ENCODE data around the gene BBOX1. TPM values are rescaled to one million over a fixed set of nuclear protein-coding genes. Genes with fewer than 3 reads are reported as not detected.
A peak's percentile ranks its signal among the peaks of the same experiment; 100 is the strongest.

The BBOX1 gene
- total RNA-seq, 1 donor from 2014 or later: not detected

DNA sequence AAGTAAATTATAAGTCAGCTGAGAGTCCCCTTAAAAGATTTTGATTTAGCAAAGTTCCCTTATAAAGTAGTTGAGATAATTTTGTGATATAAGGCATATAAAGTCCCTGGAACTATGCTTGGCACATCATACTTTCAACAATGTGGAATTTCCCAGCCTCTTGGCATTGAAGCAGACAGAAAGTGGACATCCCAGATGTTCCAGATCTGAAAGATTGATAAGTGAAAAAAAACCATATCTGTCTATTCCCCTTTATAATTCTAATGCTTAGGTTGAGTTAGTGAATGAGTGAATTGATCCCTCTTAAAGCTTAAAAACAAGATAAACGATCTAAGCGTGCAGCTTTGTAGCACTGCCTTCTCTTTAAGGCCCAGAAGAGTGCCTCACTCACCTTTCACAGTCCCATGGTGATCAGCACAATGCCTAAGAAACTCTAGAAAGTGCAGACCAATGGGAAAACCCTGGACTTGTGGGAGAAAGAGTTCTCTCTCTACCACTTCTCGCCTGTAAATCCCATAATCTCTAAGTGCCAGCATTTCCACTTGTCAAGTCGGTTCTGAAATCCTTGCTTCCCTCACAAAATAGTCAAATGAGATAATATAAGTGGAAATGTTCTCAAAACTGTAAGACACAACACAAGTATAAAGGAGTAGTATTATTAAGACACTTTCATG, 28.9 kb upstream of the BBOX1 start:
- H3K36me3 Mint-ChIP-seq: no peaks in the 10 kb centered on the region
- DNase-seq (ENCODE audit: low spot score in 2 of 2, unreplicated experiment in 2 of 2): no peak
- no peak overlapping the region for H3K4me3 Mint-ChIP-seq
- no peaks in the 10 kb centered on the region for H3K27me3 Mint-ChIP-seq (ENCODE audit: low read depth)
- H3K4me1 Mint-ChIP-seq: peaks cover 28% of the 10 kb centered on the region
- peak overlapping the region; percentile 49 for H3K27ac Mint-ChIP-seq
- TF ChIP-seq, protein P1, sequence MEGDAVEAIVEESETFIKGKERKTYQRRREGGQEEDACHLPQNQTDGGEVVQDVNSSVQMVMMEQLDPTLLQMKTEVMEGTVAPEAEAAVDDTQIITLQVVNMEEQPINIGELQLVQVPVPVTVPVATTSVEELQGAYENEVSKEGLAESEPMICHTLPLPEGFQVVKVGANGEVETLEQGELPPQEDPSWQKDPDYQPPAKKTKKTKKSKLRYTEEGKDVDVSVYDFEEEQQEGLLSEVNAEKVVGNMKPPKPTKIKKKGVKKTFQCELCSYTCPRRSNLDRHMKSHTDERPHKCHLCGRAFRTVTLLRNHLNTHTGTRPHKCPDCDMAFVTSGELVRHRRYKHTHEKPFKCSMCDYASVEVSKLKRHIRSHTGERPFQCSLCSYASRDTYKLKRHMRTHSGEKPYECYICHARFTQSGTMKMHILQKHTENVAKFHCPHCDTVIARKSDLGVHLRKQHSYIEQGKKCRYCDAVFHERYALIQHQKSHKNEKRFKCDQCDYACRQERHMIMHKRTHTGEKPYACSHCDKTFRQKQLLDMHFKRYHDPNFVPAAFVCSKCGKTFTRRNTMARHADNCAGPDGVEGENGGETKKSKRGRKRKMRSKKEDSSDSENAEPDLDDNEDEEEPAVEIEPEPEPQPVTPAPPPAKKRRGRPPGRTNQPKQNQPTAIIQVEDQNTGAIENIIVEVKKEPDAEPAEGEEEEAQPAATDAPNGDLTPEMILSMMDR (IDR thresholded peaks at IDR 0.05; ENCODE audit: unreplicated experiment): no peak
- peaks cover 3% of the 10 kb centered on the region for H3K9me3 Mint-ChIP-seq

DNA sequence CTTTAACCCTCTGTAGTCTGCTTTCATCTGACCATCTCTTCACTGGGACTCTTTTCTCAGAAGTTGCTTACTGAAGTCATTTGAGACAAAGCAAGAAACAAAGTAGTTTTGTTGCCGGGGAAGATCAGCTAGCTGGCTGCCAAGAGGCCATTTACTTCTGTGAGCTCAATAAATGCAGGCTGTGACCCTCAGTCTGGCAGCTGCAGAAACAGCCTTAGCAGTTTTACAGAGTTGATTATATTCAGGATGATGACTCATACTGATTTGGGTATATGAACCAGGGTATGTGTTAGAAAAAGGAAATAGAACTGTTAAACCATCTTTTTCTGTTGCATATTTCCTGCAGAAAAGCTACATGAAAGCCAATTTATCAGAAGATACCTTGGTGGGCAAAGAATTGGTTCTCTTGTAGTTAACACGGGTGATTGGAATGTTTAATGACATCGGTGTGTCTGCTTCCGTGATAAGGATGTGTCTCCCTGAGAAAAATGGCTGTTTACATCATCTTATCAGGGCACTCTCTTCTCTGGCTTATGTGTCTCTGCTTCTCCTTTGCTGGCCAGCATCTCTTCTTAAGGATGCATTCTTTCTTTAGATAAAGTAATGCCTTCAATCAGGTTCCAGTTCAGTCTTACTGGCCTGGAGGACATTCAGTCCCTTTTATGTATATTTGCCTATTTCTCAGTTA, 28.2 kb upstream of the BBOX1 start:
- H3K4me3 Mint-ChIP-seq: no peak overlapping the region
- DNase-seq (ENCODE audit: low spot score in 2 of 2, unreplicated experiment in 2 of 2): no peak
- no peaks in the 10 kb centered on the region for H3K36me3 Mint-ChIP-seq
- peaks cover 28% of the 10 kb centered on the region for H3K4me1 Mint-ChIP-seq
- TF ChIP-seq, protein P1 (IDR thresholded peaks at IDR 0.05; ENCODE audit: unreplicated experiment): no peak
- H3K27ac Mint-ChIP-seq: peak overlapping the region; percentile 49
- H3K27me3 Mint-ChIP-seq (ENCODE audit: low read depth): no peaks in the 10 kb centered on the region
- H3K9me3 Mint-ChIP-seq: peaks cover 7% of the 10 kb centered on the region

DNA sequence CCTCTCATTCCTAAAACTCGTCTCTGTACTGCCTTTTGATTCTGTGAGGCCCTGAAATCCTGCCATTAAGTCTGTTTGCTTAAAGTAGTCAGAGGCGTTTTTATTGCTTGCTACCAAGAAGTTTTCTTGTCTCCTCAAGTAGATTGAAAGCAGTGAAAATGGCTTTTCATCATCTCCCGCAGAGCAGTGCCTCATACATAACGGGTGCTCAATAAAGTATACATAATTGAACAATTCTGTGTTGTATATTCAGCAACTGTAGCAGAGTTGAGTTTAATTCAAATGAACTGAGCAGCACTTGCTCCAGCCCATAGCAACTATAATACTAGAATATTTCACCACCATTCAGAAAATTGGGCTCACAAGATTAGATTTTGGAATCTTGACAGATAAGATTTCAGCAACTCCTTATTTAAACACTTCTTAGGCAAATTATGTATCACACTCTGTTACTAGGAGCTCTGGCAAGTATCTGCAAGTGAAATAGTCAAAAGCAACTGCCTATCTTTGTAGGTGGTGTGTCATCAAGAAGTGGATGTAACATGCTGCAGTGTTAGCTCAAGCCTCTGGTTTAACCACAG, 26.7 kb upstream of the BBOX1 start:
- no peak for DNase-seq (ENCODE audit: low spot score in 2 of 2, unreplicated experiment in 2 of 2)
- Mint-ChIP-seq H3K36me3 (no peaks in the 10 kb centered on the region), H3K4me1 (peaks cover 30% of the 10 kb centered on the region), H3K27ac (peak overlapping the region; percentile 9), H3K27me3 (ENCODE audit: low read depth) (no peaks in the 10 kb centered on the region), H3K9me3 (peaks cover 7% of the 10 kb centered on the region), H3K4me3 (no peak overlapping the region)
- TF ChIP-seq, protein P1 (IDR thresholded peaks at IDR 0.05; ENCODE audit: unreplicated experiment): no peak

DNA sequence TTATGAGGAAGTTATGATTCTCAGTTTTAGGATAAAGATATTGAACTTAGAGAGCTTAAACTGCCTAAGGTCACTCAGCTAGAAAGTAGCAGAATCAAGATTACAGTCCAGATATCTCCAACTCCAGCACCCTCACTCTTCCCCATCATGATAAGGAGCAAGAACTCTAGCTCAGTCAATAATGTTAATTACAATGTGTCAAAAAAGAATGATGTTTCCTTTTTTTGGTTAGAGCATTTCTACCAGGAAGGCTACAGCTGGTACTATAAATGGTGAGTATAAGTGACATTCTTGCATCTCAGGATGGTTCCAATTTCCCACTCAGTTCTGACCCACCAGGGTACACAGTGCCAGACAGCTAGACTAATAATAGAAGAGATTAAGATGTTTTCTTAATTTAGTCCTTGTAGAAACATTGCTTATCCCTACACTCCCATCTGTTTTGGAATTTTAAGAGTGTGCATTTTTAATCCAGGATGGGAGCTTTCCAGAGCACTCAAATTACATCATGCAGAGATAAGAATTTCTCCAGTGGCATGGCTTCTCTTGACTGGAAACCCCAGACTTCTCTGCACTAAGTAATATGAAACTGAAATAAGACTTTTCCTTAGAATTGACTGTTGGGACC, 21.6 kb upstream of the BBOX1 start:
- peaks cover 7% of the 10 kb centered on the region for H3K9me3 Mint-ChIP-seq

DNA sequence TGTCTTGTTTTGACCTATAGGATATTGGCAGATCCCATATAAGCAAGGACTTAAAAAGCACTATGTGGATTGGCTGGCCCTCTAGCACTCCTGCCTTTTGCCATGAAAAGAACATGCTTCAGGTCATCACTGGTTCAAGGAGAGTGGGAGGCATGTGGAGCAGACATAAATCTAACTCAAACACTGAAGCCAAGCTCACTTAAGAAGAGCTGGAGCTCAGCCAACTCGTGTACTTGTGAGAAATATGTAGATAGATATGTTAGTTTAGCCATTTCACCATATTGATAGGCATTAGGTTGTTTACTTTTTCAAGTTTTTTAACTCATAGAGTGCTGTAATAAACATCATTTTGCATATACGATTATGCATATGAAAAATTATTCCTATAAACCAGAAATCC, 19.9 kb upstream of the BBOX1 start:
- Mint-ChIP-seq H3K4me3 (no peak overlapping the region), H3K27me3 (ENCODE audit: low read depth) (peaks cover 5% of the 10 kb centered on the region), H3K9me3 (peaks cover 7% of the 10 kb centered on the region), H3K36me3 (no peaks in the 10 kb centered on the region), H3K27ac (peak overlapping the region; percentile 14), H3K4me1 (peaks cover 53% of the 10 kb centered on the region)
- TF ChIP-seq, protein P1 (IDR thresholded peaks at IDR 0.05; ENCODE audit: unreplicated experiment): no peak
- DNase-seq (ENCODE audit: low spot score in 2 of 2, unreplicated experiment in 2 of 2): no peak

More for the DNA sequence above, 21.6 kb upstream of the BBOX1 start:
- Mint-ChIP-seq H3K27ac (no peak overlapping the region), H3K4me3 (no peak overlapping the region), H3K27me3 (ENCODE audit: low read depth) (no peaks in the 10 kb centered on the region), H3K4me1 (peaks cover 53% of the 10 kb centered on the region), H3K36me3 (no peaks in the 10 kb centered on the region)
- DNase-seq (ENCODE audit: low spot score in 2 of 2, unreplicated experiment in 2 of 2): no peak
- TF ChIP-seq, protein P1 (IDR thresholded peaks at IDR 0.05; ENCODE audit: unreplicated experiment): no peak

Measured in mesothelial cell of epicardium (in vitro differentiated cells).